Endometrial microvascular endothelial cells (primary cell): ENCODE results near the gene CDR2L. TPM values are rescaled to one million over a fixed set of nuclear protein-coding genes. Genes with fewer than 3 reads are reported as not detected.

ENCODE experiments used
- in situ Hi-C: cut with HindIII; loops from 2 replicates; pipeline ENCODE4 v1.10.0; 2017; ENCODE audit warnings: low sequenced_read_pairs, low pct_unique_long_range_greater_than_20kb; ENCODE audit errors: inconsistent ontology term
- total RNA-seq: library from RNA; depleted of rRNA; stranded (reverse); fragments of >200 nt; gene quantifications from one replicate; pipeline ENCODE4 v1.2.3, GENCODE V29; 2015; ENCODE audit errors: inconsistent ontology term

Gene CDR2L
- total RNA-seq, result 15.1 TPM

DNA sequence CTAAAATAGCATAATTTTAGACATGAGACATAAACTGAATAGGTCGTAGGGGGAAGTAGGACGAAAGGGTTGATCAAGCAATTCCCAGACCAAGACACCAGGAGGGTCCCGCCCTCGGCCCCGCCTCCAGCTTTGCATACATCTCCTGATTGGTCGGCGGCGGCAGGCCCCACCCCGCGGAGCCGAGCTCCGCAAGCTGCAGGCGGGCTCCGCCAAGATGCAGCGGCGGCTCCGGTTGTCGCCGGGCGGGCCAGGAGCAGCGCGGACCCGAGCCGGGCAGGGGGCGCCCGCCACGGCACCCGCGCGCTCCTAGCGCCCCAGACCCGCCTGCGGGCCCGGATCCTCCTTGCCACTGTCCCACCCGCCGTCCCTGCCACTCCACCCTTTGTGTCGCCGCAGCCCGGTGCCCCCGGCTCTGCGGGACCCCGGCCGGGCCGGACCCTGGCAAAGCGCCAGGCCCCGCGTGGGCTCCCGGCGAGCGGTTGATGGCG lies at the start of gene CDR2L:
Gene CDR2L, plus strand, starts transcription at position 215 of the 491 bp plus-strand sequence. CDS start 412 bp downstream, outside the sequence.
- in situ Hi-C loops, result no loop called here

DNA sequence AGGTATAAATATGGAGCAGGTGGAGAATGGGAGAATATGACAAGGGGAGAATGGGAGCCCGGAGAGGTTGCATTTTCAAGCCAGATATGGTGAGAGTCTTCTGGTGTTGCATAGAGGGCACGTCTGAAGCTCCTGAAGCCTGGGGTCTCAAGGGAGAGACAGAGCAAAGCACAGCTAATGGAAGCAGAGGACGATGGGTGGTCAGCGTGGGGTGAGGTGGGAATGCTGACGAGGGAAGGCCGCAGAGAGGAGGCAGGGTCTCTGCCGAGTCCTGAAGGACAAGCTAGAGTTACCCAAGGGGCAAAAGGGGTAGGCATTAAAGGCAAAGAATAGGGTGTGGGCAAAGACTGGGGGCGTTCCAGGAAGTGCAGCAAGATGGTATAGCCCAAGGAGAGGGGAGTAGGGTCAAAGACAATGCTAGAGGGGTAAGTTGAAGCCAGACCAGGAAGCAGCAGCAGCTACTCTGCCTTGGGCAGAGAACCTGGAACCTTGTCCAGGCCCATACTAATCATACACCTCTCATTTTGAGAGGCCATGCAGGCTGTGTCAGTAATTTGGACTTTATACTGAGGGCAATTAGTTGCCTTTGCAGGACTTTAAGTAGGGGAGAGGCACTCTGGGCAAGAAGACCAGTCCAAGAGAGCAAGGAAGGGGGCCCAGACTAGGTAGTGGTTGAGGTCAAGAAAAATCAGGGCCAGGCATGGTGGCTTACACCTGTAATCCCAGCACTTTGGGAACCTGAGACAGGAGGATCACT lies 49.1 kb upstream of the CDR2L start:
- in situ Hi-C loops, result no loop called here

DNA sequence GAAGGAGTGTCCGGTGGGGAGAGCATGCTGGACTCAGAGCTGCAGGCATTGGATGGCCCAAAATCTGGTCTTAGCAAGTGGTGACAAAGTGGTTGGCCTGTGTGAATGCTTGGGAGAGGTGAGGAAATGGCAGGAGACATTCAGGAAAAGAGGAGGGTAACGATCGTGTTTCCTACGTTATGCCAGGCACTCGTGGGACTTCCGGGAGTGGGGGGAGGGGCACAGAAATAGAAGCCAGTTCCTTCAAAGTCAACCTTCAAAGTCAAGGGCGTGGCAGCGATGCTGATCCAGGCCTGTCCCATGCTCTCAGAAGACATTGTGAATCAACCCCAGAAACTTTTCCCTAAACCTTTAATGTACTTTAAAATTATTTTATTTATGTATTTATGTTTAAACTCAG lies 47.9 kb upstream of the CDR2L start:
- in situ Hi-C loops, result no loop called here

DNA sequence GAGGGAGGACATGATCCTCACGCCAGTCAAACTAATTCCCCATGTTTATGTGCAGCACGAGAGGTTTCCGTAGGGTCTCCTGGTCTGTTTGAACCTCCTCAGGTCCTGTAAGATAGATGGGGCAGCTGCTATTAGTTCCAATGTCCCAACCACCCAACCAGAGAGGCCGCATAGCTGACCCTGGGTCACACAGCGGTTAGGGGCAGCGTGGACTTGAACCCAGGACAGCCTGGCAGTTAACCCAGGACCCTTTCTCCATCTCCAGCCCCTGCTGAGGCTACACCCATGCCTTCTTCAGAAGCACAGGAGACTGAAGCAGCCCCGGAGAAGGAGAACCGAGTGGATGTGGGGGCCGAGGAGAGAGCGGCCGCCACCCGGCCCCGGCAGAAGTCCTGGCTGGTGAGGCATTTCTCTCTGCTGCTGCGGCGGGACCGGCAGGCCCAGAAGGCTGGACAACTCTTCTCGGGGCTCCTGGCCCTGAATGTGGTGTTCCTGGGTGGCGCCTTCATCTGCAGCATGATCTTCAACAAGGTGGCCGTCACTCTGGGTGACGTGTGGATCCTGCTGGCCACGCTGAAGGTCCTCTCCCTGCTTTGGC lies 46.2 kb upstream of the CDR2L start:
- in situ Hi-C loops, result no loop called here

DNA sequence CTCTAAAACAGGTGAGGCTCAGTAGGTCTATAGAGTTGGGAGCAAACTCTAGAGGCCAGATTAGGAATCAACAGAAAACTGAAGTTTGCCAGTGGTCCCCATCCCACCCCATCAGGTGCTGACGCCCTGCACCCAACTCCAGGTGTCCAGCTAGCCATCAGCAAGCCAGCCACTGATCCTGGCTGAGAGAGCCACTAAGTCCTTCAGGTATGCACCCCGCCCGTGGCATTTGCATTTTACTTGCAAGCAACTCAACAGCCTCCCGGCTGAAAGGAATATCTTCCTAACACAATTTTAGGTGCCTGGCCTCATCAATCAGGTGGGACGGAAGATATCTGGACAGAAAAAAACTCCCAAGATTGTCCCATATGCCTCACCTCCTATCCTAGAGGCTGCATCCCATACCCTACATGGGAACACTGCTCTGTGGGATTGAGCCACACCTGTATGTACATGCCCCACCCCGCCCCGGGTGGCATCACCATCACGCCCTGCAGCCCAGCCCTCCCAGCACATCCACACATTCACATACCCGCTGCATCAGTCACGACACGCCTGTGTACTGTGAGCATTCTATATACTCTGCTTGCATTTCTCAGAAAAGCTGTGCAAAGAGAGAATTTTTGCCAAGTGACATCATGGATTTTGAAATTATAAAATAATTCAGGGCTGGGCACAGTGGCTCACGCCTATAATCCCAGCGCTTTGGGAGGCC lies 43.5 kb upstream of the CDR2L start:
- in situ Hi-C loops, result no loop called here

DNA sequence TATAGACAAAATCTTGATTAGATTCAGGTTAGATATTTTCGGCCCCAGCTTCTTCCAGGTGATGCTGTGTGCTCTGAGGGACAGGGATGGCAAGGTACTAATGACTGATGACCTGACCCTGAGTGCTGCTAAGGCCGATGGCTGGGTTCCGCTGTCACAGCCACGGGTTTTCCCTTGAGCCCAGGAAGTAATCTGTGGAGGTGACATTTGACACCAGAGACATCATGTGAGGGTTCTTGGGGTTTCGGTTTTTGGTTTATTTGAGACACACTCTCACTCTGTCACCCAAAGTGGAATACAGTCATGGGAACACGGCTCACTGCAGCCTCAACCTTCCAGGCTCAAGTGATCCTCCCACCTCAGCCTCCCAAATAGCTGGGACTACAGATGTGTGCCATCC lies 41.9 kb upstream of the CDR2L start:
- in situ Hi-C loops, result no loop called here

DNA sequence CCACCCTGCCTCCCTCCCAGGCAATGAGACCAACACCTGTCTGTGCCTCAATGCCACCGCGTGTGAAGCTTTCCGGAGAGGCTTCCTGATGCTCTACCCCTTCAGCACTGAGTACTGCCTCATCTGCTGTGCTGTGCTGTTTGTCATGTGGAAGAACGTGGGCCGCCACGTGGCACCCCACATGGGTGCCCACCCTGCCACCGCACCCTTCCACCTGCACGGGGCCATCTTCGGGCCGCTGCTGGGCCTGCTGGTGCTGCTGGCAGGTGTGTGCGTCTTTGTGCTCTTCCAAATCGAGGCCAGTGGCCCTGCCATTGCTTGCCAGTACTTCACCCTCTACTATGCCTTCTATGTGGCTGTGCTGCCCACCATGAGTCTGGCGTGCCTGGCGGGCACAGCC lies 40.8 kb upstream of the CDR2L start:
- in situ Hi-C loops, result no loop called here

DNA sequence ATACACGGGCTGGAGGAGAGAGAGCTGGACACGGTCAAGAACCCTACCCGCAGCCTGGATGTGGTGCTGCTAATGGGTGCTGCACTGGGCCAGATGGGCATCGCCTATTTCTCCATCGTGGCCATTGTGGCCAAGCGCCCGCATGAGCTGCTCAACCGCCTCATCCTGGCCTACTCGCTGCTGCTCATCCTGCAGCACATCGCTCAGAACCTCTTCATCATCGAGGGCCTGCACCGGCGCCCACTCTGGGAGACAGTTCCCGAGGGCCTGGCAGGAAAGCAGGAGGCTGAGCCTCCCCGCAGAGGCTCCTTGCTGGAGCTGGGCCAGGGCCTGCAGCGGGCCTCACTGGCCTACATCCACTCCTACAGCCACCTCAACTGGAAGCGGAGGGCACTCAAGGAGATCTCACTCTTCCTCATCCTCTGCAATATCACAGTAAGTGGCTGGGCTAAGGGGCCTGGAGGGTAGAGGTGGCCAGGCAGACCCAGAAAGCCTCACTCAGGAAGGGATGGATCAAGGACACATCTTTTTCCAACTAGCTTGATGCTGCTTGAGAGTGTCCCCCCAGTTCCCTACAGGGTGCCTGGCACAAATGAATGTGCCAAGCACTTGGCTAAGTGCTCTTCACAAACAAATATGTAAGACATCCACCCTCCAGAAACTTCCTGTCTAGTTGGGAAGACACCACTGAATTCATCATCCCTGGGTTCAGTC lies 40.2 kb upstream of the CDR2L start:
- in situ Hi-C loops, result no loop called here

DNA sequence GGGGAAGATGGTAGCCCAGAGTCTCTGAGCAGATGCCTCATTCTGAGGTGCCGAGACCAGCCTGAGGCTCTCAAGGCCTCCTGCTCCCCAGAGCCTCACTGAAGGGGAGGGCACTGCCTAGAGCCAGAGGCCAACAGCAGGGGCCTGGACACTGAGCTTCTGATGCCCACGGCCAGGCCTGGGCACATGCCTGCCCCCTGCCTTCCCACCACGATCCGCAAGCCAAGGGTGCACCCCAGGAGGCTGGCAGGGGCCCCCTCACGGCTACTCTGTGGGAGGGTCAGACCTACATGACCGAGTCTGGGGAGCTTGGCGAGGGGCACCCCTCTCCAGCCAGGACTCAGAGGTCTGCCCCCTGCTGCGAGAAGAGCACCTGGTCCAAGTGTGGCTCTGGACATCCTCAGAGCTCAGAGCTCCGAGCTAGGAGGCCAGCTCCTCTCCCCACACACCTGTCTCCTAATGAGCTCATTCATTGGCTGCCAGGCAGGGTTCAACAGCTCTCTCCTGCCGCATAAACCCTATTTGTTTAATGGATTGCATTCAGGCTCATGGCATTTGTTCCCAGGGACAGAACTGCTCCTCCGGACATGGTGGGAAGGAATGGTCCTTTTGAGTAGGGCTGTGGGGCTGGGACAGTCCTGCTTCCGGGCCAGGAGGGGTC lies 37.8 kb upstream of the CDR2L start:
- in situ Hi-C loops, result no loop called here

DNA sequence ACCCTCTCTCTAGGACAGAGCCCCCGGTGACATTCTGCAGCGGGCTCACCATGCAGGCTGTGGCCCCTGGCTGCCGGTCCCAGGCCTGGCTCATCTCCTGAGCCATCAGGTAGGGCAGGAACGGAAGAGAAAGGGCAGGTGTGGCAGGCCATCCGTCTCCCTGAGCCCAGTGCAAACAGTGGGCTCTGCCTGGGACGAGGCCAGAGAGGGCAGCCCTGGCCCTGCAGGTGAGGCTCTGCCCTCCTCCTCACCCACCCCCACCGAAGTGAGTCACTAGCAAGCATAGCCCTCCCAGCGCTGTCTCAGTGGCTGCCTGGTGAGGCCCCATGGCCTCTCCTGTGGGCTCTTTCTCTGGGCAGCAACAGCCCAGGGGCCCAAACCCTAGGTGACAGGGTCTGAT lies 37.2 kb upstream of the CDR2L start:
- in situ Hi-C loops, result no loop called here

DNA sequence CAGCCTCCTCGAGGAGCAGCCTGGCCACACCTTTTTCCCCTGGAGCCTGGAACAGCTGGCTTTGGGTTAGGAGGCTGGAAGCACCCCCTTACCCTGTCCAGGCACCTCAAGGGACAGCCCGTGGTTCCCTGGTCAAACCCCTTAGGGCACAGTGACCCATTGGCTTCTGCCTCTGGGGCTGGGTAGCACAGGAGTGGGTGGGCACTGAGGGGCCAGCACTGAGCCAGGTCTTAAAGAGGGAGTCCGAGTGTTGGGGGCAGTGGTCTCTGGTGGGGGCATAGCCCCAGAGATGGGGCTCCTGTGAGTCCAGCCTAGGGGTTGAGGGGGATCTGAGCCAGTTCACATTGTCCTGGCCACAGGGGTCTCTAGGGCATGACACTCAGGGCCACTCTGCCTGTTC lies 36.4 kb upstream of the CDR2L start:
- in situ Hi-C loops, result no loop called here

DNA sequence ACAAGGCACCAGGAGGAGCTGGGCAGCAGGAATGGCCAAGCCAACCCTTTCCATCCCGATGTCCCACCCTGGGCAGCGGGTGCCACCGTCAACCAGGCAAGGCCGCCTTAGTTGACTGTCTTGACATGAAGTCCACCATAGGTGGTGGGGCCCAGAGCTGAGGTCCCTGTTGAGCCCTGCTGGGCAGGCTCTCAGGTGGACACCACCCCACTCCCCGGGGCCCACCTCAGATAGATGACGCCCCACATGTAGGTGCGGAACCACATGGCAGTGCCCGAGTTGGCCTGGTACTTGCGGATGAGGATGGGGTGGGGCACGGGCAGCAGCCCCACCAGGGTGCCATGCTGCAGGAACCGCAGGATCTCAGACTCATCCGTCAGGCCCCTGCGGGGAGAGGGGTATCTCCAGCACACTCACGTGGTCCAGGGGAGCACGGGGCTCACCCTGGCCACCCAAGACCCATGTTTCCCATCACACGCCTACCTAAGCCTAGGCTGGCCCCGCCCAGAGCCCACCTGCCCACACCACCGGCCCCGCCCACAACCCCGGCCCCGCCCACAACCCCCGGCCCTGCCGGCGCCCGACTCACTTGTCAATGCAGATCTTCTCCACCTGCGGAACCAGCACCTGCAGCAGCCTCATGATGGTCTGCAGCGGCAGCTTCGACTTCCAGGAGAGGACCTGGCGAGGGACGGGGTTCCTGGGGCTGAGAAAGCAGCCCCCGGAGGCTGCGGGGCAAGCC lies 35.6 kb upstream of the CDR2L start:
- in situ Hi-C loops, result no loop called here

DNA sequence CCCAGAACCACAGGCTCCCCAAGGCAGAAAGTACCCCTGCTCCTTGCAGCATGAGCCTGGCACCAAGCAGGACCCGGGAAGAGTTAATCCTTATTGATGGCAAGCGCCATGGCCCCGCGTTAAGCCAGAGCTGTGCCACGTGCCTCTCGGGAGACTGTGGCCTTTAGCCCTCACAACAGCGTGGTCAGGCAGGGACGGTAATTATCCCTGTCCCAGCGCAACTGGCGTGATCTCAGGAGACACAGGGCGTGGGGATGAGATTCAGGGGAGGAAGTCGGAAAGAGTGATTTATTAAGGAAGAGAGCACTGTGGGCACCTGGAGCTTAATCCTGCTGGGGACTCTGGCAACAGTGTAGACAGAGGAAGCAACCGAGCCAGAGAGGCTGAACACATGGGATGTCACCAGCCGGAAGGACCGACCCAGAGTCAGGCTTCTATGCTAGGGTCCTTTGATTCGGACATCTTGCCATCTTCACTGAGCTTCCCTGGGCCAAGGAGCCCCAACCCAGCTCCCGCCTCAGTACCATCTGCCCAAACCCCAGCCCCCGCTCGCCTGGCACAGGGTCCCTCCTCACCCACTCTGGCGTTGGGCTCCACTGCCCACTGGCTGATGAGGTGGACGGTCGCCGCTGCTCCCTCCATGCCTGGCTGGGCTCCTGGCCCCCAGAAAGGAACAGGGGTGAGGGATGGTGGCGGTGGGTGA lies 34.9 kb upstream of the CDR2L start:
- in situ Hi-C loops, result no loop called here

DNA sequence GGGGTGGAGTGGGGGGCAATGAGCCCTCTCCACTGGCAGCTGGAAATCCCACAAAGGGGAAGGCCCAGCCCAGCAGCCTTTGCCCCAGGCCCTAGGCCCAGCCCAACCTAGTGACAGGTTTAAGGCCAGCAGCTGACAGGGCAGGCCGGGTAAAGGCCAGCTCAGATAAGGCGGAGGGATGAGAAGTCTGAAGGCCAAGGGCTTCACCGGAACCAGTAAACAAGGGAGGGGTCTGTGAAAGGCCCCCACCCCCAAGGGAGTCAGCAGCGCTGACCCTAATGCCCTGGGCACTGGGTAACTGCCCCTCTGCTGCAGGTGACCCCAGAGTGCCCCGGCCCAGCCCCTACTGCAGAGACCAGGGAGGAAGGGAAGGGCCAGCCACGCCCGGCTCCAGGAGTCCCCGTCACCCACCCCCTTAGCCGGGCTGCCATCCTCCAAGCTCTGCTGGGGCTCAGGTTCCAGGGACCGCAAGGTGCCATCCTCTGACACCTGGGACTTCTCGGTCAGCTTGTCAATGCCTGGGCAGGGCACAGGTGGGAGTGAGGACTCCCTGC lies 34.2 kb upstream of the CDR2L start:
- in situ Hi-C loops, result no loop called here

DNA sequence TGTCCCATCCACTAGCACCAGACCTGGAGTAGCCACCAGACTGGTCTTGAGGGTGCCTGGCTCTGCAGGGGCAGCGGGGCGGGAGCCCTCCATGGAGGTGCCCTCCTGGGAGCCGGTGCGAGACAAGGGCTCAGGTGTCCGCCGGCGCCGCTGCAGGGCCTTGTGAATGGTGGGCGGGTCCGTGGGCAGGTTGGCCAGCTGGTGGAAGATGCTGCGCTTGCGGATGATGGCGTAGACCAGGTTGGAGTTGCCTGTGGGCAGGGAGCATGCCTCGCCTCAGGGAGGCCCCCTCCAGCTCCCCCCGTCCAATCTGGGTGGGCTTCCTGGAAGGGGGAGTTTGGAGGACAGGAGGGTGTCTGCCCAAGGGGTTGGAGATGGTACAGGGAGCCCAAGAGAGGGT lies 33.3 kb upstream of the CDR2L start:
- in situ Hi-C loops, result no loop called here

DNA sequence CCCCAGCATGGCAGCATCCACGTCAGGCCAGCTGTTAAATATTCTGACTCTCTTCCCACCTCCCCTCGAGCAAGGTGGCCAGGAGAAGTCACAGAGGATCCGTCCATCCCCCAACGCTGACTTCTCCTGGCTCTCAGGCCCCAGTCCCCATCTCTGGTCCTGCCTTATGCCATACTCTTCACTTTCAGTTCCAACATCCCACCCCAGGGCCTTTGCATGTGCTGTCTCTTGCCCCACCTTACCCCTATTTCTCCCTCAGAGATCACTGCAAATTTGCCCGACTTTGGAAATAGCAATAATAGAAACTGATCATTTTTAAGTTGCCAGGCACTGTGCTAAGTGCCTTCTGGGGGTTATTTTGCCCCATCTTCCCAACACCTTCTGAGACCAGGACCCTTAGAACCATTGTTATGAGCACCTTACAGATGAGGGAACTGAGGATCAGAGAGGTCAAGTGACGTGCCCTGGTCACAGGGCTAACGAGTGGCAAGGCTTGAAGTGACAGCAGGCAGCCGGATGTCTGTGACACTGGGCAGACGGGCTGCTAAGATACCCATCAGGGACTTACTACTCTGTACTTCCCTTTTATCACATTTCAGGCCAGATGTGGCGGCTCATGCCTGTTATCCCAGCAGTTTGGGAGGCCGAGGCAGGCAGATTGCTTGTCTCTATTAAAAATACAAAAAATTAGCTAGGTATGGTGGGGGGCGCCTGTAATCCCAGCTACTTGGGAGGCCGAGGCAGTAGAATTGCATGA lies 32.6 kb upstream of the CDR2L start:
- in situ Hi-C loops, result no loop called here

DNA sequence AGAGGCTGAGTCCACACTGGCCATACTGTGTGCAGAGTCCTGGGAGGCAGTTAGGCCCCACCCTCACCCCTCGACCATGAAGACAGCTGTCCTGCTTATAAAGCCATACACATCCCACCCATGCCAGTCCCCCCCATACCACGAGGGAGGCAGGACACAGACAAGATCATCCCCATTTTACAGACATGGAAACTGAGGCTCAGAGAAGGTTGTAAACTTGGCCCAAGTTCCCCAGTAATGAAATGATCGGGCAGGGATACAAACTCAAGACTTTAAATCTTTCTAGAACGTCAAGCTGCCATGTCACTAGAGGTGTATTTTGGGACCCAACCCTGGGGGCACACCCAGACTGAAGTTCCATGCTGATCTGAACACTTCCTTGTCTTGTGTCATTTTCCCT lies 31.3 kb upstream of the CDR2L start:
- in situ Hi-C loops, result no loop called here
